GM18951 (cell line): ENCODE data around the gene MIER1.
A peak's percentile ranks its signal among the peaks of the same experiment; 100 is the strongest.

ENCODE experiments used
- POLR2A ChIP-seq: IDR thresholded peaks from 4 replicates; pipeline ENCODE4 v1.6.1; 2011; ENCODE audit warnings: mild to moderate bottlenecking; ENCODE audit not compliant: insufficient read length, insufficient read depth; ENCODE audit errors: extremely low read depth
- in situ Hi-C: fragments of 300-500 bp; cut with MboI; formaldehyde crosslinking; loops from one replicate; pipeline ENCODE4 v1.12.0; 2022; ENCODE audit warnings: low sequenced_read_pairs, mixed read lengths, inconsistent platforms; ENCODE audit not compliant: unreplicated experiment

Gene MIER1

GRCh38 chr1:66929146-66929688, 4.4 kb downstream of the MIER1 start:
- in situ Hi-C loops, result no loop called here
- TF ChIP-seq POLR2A, result no peak

GRCh38 chr1:66929691-66929998, 4.9 kb downstream of the MIER1 start:
- TF ChIP-seq POLR2A, result no peak
- in situ Hi-C loops, result no loop called here

- TF ChIP-seq POLR2A, result peak; percentile 79
- in situ Hi-C loops, result no loop called here
Observed at GRCh38 chr1:66929999-66930822, 5.4 kb downstream of the MIER1 start.

GRCh38 chr1:66930823-66931174, 6.0 kb downstream of the MIER1 start:
- in situ Hi-C loops, result no loop called here

GRCh38 chr1:66931590-66931989, 6.8 kb downstream of the MIER1 start:
- TF ChIP-seq POLR2A, result no peak
- in situ Hi-C loops, result no loop called here

More at GRCh38 chr1:66930823-66931174, 6.0 kb downstream of the MIER1 start:
- no peak for TF ChIP-seq POLR2A

GRCh38 chr1:66932291-66932690, 7.5 kb downstream of the MIER1 start:
- no peak for TF ChIP-seq POLR2A
- in situ Hi-C loops, result no loop called here

- no peak for TF ChIP-seq POLR2A
- in situ Hi-C loops, result no loop called here
Observed at GRCh38 chr1:66933887-66934700, 9.3 kb downstream of the MIER1 start.

GRCh38 chr1:66937529-66938234, 12.9 kb downstream of the MIER1 start:
- no peak for TF ChIP-seq POLR2A
- in situ Hi-C loops, result no loop called here

GRCh38 chr1:66938613-66939012, 13.8 kb downstream of the MIER1 start:
- TF ChIP-seq POLR2A, result no peak
- in situ Hi-C loops, result no loop called here

GRCh38 chr1:66940981-66941380, 16.2 kb downstream of the MIER1 start:
- in situ Hi-C loops, result no loop called here
- no peak for TF ChIP-seq POLR2A

GRCh38 chr1:66943361-66943969, 18.7 kb downstream of the MIER1 start:
- in situ Hi-C loops, result no loop called here
- TF ChIP-seq POLR2A, result no peak

GRCh38 chr1:66944330-66945274, 19.8 kb downstream of the MIER1 start:
- in situ Hi-C loops, result no loop called here

GRCh38 chr1:66945316-66945715, 20.5 kb downstream of the MIER1 start:
- in situ Hi-C loops, result no loop called here
- TF ChIP-seq POLR2A, result no peak

More at GRCh38 chr1:66944330-66945274, 19.8 kb downstream of the MIER1 start:
- no peak for TF ChIP-seq POLR2A
